Fibroblast of skin of left quadriceps (primary cell): ENCODE results near the gene MPZL2.

Experiments used
- DNase-seq, 2 experiments: peaks; one replicate each; pipeline ENCODE4 v3.0.0-alpha.2; 2013; ENCODE audit warnings: low read depth in 2 of 2

Gene MPZL2

DNA sequence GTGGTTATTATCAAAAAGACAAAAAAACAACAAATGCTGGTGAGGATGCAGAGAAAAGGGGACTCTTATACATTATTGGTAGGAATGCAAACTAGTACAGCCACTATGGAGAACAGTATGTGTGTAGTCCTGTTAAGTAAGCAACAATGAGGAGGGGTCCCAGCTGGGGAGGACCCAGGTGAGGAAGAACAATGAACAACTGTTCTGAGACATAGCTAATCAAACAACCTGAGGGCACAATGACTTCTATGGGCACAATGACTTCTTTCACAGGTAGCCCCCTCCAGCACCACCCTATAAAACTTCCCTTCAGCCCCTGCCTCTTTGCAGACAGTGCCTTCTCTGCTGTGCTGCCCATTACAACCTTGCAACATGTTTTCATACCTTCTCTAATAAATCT is 44.9 kb downstream of the MPZL2 start:
- DNase-seq, result no peak

DNA sequence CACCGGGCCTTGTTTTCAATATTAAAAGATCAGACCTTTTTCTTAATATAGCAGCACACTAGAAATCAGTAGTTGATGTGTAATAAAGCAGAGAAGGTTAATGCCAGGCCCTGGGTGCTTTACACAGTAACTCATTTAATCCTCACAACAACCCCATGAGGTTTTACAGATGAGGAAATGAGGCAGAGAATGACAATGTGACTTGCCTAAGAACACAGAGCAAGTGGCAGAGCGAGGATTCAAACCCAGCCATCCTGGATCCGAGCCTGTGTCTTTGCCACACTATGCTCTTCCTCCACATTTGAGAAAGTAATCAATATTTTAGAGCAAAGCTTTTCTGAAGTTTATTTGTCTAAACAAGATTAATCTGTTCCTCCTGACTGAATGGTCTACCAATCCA is 46.5 kb downstream of the MPZL2 start:
- DNase-seq, result no peak

DNA sequence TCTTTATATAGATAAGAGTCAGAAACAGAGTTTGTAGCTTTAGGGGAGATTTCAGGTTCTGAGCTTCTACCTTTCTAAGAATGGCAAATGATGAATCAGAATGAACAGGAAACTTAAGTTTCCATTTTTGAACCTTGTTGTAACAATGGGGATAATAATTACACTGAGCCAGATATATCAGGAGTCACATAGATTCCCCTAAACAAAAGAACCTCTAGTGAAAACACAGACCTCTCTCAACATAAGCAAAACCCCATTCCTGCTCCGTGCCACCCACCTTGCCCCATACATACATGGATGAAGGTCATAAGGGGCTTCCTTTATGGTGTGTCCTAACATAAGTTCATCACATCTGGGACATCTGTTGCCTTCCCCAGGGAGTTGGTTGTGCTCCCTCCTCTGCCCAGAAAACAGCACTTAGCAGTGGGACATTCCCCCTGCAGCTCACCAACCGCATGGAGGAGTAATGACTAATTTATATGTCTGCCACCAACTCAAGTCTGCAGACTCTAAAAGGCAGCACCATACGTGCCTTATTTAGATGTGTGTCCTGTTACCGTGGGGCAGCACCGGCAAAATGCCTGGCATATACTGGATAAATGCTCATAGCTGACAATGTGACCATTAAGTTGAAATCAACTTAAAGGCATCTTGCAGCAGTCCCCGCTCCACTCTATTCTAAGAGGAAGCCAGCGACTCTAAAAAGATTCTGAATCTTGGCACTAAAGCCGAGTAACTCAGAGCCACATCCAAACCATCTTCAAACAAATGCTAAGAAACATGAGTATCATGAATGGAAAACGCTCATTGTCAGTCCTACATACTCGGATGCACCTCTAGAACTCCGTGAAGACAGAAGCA is 47.2 kb downstream of the MPZL2 start:
- DNase-seq, result no peak

DNA sequence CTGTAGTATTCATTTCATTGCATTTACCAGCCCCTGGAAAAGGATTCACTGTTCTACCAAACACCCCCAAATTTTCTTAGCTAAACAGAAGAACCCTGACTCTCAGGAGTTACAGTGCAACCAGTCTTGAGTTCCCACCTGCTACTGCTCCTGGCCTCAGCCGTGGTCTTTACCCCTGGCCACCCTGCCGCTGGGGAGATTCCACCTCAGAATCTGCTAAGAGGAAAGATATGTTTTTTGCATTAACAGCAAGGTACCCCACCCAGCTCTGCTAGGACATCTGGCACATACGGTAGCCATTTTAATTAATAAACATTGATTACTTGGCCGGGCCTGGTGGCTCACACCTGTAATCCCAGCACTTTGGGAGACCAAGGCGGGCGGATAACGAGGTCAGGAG is 48.3 kb downstream of the MPZL2 start:
- DNase-seq, result no peak

DNA sequence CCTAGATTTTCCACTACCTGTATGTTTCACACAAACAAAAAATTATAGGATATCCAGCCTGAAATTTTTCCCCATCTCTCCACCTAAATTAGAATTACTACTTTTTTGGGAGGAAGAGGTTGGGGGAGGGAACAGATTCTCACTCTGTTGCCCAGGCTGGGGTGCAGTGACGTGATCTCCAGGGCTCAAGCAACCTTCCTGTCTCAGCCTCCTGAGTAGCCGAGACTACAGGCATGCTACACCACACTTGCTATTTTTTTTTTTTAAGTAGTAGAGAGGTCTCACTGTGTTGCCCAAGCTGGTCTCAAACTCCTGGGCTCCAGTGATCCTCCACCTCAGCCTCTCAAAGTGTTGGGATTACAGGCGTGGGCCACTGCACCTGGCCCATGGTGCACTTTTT is 48.8 kb downstream of the MPZL2 start:
- no peak for DNase-seq

DNA sequence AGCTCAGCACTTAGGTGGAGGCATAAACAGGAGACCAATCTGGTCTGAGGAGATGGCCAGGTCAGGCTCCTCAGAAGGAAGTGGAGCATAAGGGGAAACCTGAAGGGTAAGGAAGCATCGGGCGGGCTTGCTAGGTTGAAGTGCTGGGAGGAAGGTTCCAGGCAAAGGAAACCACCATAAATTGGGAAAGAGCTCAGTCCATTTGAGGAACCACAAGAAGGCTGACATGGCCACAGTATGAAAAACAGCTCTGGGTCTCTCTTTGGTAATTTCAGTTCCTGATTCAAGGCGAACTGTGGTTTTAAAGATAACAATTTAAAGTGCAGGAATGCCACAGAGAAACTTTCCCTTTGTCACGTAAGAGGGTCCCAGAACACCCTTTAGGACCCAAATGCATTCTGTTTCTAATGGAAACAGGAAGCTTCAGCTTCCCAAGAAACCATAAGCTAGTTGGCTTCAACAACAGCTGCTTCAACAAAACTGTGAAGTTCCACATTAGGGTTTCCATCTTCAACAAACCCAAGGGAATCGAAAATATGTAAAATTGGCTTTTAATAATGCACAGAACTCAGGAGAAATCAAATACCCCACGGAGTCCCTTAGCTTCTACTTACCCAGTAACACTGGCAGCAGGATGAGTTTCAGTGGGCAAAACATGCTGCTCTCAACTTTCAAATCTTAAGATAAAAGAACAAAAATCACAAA is 49.7 kb downstream of the MPZL2 start:
- DNase-seq, result no peak

DNA sequence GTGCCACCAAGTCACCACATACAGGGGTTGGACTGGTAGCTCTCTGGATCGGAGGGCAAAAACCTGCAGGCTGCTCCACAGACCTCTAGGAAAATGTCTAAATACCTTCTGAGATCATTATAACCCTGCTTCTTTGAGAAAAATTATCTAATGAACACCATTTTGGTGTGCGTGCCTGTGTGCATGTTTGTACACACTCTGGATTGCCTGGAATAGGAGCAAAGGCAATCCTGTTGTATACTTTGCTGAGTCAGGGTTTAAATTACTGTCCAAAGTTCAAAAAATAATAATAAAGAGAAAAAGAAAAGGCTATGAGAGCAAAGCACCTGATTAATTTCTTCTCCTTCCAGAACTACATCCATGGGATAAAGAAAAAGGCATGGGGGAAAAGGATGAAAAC is 50.3 kb downstream of the MPZL2 start:
- DNase-seq, result no peak

DNA sequence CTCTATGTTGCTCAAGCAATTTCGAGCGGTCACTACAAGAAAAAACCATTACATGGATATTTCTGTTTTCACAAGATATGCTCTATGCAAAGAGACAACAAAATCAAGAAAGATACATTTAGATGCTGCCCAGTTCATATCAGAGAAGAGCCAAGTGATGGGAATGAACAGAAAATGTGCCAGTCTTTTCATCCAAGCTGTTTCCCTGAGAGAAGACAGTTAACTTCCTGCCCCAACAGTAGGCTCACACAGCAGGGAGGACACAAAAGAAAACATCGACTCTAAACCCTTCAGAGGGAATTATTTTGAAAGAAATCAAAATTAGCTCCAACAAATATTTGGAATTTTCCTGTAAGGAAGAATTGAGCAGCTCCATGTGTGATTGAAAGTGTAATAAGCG is 50.9 kb downstream of the MPZL2 start:
- no peak for DNase-seq

DNA sequence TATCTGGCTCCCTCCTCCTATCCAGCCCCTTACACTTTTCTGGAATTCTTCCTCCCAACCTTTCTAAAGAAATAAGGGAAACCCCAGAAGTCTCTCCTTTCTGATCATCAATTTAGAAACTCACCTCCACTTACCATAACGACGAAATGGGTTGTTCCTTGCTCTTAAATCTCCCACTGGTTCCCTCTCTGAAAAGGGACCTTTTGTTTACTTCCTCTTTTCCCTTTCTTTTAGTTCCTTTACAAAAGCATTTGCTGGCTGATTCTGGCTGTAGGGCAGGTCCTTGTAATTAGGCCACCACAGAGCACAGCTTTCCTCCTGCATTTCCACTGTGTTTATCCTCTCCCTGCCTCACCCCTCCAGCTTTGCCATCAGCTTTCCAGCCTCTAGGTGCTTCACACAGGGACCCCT is 51.3 kb downstream of the MPZL2 start:
- no peak for DNase-seq

DNA sequence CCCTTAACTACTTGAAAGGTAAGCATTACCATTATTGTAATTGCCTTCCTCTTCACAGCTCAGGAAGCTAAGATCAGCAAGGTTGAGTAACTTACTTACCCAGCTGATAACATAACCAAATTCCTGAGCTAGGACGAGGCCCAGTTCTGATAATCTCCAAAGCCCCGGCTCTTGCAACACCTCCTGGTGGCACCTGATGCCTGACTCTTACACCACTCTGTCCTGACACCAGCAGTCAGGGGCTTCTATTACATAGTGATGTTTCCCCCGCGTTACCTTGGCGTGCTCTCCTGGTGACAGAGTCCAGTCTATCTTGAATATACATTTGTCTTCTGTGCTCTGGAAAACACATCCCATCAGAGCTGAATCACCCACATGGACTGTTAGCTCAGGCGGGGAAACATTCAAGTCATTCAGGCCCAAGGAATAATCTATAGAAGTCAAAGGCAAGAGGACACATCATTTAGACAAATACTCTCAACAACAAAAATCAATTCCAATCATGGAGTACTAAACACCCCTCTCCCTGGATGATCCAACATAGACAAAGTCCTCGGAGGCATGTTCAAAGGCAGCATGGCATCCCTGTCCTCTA is 51.9 kb downstream of the MPZL2 start:
- no peak for DNase-seq

DNA sequence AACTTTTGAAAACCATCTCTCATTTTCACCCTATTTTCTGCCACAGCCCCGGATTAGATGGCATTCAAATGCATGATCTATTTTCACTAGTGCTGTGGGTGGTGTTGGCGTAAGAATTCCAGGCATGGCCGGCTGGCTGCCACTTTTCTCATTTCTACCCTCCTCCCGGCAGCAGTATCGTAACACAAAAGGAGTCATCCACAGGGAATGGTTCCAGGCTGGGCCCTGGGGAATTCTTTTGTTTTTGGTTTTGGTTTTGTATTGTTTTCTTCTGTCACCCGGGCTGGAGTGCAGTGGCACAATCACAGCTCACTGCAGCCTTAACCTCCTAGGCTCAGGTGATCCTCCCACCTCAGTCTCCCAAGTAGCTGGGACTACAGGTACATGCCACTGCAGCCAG is 53.1 kb downstream of the MPZL2 start:
- no peak for DNase-seq

DNA sequence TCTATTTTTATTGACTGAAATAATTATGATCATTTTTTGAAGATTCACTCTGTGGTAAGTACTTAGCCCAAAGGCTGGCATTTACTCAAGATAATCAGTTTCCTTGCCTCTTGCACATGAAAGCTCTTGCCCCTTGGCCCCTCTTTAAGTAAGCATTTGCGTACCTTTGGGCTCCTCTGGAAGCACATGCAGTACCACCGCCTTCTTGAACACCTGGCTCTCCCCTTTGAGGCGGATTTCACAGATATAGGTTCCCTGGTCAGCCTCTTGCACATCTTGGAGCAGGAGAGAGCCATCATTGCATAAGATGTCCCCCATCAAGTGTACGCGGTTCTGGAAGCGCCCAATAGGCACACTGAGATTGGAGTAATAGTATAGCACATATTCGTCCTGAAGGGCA is 53.8 kb downstream of the MPZL2 start:
- DNase-seq, result no peak

DNA sequence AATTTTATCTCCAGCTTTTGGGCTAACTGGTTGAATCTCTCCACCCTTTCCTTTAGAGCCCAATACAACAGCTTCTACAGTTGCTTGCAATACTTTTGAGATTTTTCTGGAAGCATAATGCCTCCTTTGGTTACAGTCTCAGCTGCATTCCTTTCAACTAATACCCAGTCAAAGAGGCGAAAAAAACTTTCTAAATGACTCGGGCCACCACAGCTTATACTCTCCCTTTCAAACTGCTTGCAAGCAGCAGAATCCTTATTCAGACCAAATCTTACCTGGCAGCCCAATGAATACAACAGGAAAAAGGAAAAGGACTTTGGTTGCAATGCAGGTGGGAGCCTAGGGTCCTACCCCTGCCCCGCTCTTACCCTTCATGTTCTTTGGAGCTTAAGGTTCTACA is 55.1 kb downstream of the MPZL2 start:
- no peak for DNase-seq

DNA sequence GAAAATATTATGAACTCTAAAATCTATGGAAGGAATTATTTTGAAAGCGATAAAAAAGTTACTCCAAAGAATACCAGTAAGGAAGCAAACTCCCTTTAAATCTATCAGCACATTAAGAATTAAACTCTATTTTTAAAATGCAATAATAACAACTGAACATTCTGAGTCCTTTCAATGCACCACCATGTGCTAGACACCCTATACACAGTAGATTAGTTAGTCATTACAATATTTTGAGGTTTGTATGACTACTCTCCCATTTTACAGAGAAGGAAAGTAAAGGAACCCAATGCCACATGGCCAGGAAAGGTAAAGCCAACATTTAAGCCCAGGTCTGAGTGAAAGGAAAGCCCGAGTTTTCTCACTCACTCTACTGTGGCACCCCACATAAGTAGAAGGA is 57.0 kb downstream of the MPZL2 start:
- DNase-seq, result no peak

DNA sequence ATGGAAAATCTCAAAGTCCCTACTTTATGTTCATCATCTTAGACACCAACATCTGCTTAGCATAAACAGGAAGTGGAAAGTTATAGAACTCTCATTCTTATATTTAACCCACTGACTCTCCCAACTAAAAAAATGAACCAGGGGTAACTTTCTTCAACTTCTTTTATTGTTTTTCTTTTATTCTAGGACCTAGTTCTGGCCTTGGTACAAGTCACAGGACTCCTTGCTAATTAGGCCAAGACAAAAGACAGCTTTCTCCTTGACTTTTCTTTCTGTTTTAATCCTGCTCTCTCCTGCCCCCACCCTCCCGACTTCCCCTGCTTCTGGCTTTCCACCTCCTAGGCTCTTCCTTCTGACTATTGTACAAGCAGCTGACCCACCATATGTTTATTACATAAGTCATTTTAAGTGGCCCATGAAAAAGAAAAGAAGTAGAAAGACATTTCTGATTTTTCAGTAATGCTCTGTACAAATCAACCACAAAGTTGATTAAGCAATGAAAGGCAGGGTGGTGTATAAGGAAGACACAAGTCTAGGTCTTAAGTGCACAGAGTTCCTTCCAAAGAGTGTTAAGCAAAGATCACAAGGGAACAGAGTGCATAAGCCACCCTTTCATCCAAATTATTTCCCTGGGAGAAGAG is 57.6 kb downstream of the MPZL2 start:
- no peak for DNase-seq

DNA sequence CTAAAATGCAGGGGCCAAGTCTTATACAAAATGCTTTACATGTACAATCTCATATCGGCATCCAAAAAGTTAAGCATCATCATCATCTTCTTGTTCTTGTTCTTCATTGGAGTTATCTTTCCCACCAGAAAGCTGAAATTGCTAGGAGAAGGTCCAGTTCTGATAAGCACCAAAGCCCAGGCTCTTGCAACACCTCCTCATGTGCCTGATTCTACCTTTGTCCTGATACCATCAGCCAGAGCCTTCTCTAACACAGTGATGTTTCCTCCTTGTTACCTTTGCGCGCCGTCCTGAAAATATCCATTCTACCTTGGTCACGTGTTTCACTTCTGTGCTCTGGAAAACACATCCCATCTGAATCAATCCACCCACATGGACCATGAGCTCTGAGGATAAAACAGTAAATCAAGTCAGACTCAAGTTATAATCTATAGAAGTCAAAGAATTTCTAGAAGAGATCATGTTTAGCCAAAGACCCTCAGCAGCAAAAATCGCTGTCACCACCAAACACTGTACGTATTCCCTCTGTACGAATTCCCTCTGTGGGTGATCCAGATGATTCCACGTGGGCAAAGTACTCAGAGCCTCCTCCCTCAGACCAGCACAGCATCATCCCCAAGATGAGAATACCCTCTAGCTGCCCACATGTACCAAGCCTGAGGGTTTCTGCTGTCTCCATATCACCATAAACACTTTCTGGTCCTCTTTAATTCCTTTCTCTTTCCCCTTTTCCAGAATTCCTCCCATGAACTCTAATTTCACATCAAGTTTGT is 58.3 kb downstream of the MPZL2 start:
- no peak for DNase-seq
